SK-N-SH treated with all-trans-retinoic acid at 6 μM for 48 hours (cell line): ENCODE results near the gene CARS1.

Experiments
- ATAC-seq: fragments of 200-7000 bp; cut with Tn5 transposase; 3 replicates; pipeline ENCODE4 v1.9.1; 2020; ENCODE audit warnings: mild to moderate bottlenecking, moderate library complexity
- ARNTL ChIP-seq: fragments of 450-650 bp; formaldehyde crosslinking; IDR thresholded peaks from 2 replicates; pipeline ENCODE4 v1.5.0; 2020; ENCODE audit warnings: low read depth, mild to moderate bottlenecking, moderate library complexity, borderline replicate concordance
- BACH2 ChIP-seq: fragments of 250-450 bp; sonication (Bioruptor Pico); IDR thresholded peaks from 2 replicates; pipeline ENCODE4 v1.9.0; 2021; ENCODE audit warnings: mild to moderate bottlenecking, borderline replicate concordance
- CREB5 ChIP-seq: fragments of 250-450 bp; sonication (Bioruptor Pico); IDR thresholded peaks from 2 replicates; pipeline ENCODE4 v1.5.1; 2020; ENCODE audit warnings: low read depth, mild to moderate bottlenecking, moderate library complexity
- CSDC2 ChIP-seq: fragments of 250-450 bp; sonication (Bioruptor Pico); IDR thresholded peaks from 2 replicates; pipeline ENCODE4 v1.5.0; 2020; ENCODE audit warnings: mild to moderate bottlenecking, moderate library complexity
- CSRNP3 ChIP-seq: fragments of 250-450 bp; sonication (Bioruptor Pico); IDR thresholded peaks from 2 replicates; pipeline ENCODE4 v1.5.1; 2021; ENCODE audit warnings: mild to moderate bottlenecking, moderate library complexity
- ESRRG ChIP-seq: fragments of 250-450 bp; sonication (Bioruptor Pico); IDR thresholded peaks from 2 replicates; pipeline ENCODE4 v1.6.1; 2021; ENCODE audit warnings: mild to moderate bottlenecking
- GLIS3 ChIP-seq: fragments of 250-450 bp; sonication (Bioruptor Pico); IDR thresholded peaks from 2 replicates; pipeline ENCODE4 v1.5.0; 2020; ENCODE audit warnings: mild to moderate bottlenecking, moderate library complexity
- ISL1 ChIP-seq: fragments of 250-450 bp; sonication (Bioruptor Pico); IDR thresholded peaks from 2 replicates; pipeline ENCODE4 v2.1.2; 2022; ENCODE audit warnings: mild to moderate bottlenecking, moderate library complexity
- OSR1 ChIP-seq: fragments of 250-450 bp; sonication (Bioruptor Pico); IDR thresholded peaks from 2 replicates; pipeline ENCODE4 v1.8.0; 2022; ENCODE audit warnings: moderate library complexity, mild to moderate bottlenecking, inconsistent platforms
- PATZ1 ChIP-seq: fragments of 250-450 bp; sonication (Bioruptor Pico); IDR thresholded peaks from 2 replicates; pipeline ENCODE4 v1.8.0; 2020; ENCODE audit warnings: mild to moderate bottlenecking, moderate library complexity, borderline replicate concordance
- POU6F1 ChIP-seq: fragments of 250-450 bp; sonication (Bioruptor Pico); IDR thresholded peaks from 2 replicates; pipeline ENCODE4 v1.8.0; 2021; ENCODE audit warnings: low read depth, mild to moderate bottlenecking, moderate library complexity, borderline replicate concordance
- PPARA ChIP-seq: fragments of 250-450 bp; sonication (Bioruptor Pico); IDR thresholded peaks from 2 replicates; pipeline ENCODE4 v1.5.0; 2020; ENCODE audit warnings: mild to moderate bottlenecking, borderline replicate concordance
- SNAI2 ChIP-seq: fragments of 250-450 bp; sonication (Bioruptor Pico); IDR thresholded peaks from 2 replicates; pipeline ENCODE4 v1.5.0; 2020; ENCODE audit warnings: mild to moderate bottlenecking, moderate library complexity
- TCF4 ChIP-seq: fragments of 250-450 bp; sonication (Bioruptor Pico); IDR thresholded peaks from 2 replicates; pipeline ENCODE4 v1.8.0; 2021; ENCODE audit warnings: mild to moderate bottlenecking, moderate library complexity, borderline replicate concordance
- TOX ChIP-seq: fragments of 250-450 bp; sonication (Bioruptor Pico); IDR thresholded peaks from 2 replicates; pipeline ENCODE4 v1.8.0; 2021; ENCODE audit warnings: mild to moderate bottlenecking, moderate library complexity, borderline replicate concordance
- TSHZ2 ChIP-seq: fragments of 250-450 bp; sonication (Bioruptor Pico); IDR thresholded peaks from 2 replicates; pipeline ENCODE4 v1.5.0; 2020; ENCODE audit warnings: mild to moderate bottlenecking, moderate library complexity
- ZC3H10 ChIP-seq: fragments of 250-450 bp; sonication (Bioruptor Pico); IDR thresholded peaks from 2 replicates; pipeline ENCODE4 v1.5.1; 2021; ENCODE audit warnings: mild to moderate bottlenecking, moderate library complexity
- ZFP3 ChIP-seq: fragments of 250-450 bp; sonication (Bioruptor Pico); IDR thresholded peaks from 2 replicates; pipeline ENCODE4 v1.5.0; 2020; ENCODE audit warnings: mild to moderate bottlenecking, moderate library complexity
- ZFP30 ChIP-seq: fragments of 450-650 bp; formaldehyde crosslinking; IDR thresholded peaks from 2 replicates; pipeline ENCODE4 v1.5.0; 2022; ENCODE audit warnings: mild to moderate bottlenecking, moderate library complexity
- ZNF565 ChIP-seq: fragments of 450-650 bp; formaldehyde crosslinking; conservative IDR thresholded peaks from 2 replicates; pipeline ENCODE4 v1.5.0; 2020; ENCODE audit warnings: low read depth, mild to moderate bottlenecking, moderate library complexity
- ZNF70 ChIP-seq: fragments of 450-650 bp; formaldehyde crosslinking; IDR thresholded peaks from 2 replicates; pipeline ENCODE4 v1.5.0; 2020; ENCODE audit warnings: mild to moderate bottlenecking, moderate library complexity
- ZNF8 ChIP-seq: fragments of 450-650 bp; formaldehyde crosslinking; IDR thresholded peaks from 2 replicates; pipeline ENCODE4 v1.5.0; 2020; ENCODE audit warnings: mild to moderate bottlenecking, moderate library complexity

CARS1 gene

GRCh38 chr11:3057069-3057963 lies at the start of gene CARS1:
Gene CARS1 (minus strand): TSS chr11:3057423. CDS start chr11:3057367, 56 bp downstream.
- ATAC-seq: peak; percentile 99
- TF ChIP-seq ZFP30 (CRISPR knock-in tag) (no peak), CSDC2 (peak; percentile 67; the same call in 1 of the 2 replicates), PATZ1 (no peak), TCF4 (CRISPR knock-in tag) (no peak)

- ATAC-seq: no peak
- TF ChIP-seq CSDC2: no peak
- no peak for TF ChIP-seq OSR1 (CRISPR knock-in tag)
- no peak for TF ChIP-seq ZC3H10 (CRISPR knock-in tag)
- no peak for TF ChIP-seq ZNF70 (CRISPR knock-in tag)
- no peak for TF ChIP-seq CSRNP3 (CRISPR knock-in tag)
Observed at GRCh38 chr11:3105791-3106735, 48.8 kb upstream of the CARS1 start.

- no peak for ATAC-seq
- TF ChIP-seq PPARA (CRISPR knock-in tag): no peak
- TF ChIP-seq TOX (CRISPR knock-in tag): no peak
- TF ChIP-seq POU6F1 (CRISPR knock-in tag): no peak
- no peak for TF ChIP-seq OSR1 (CRISPR knock-in tag)
- no peak for TF ChIP-seq GLIS3 (CRISPR knock-in tag)
- TF ChIP-seq ZNF8 (CRISPR knock-in tag): no peak
- no peak for TF ChIP-seq ARNTL (CRISPR knock-in tag)
- TF ChIP-seq ZNF70 (CRISPR knock-in tag): no peak
- no peak for TF ChIP-seq CREB5
- TF ChIP-seq CSDC2: no peak
- TF ChIP-seq ISL1 (CRISPR knock-in tag): no peak
- TF ChIP-seq BACH2: no peak
- no peak for TF ChIP-seq TCF4 (CRISPR knock-in tag)
- no peak for TF ChIP-seq PATZ1
- TF ChIP-seq SNAI2: no peak
- TF ChIP-seq ESRRG (CRISPR knock-in tag): no peak
- no peak for TF ChIP-seq TSHZ2
- no peak for TF ChIP-seq ZFP3 (CRISPR knock-in tag)
- TF ChIP-seq ZNF565: no peak
- TF ChIP-seq, all 23 proteins: peak for 0
Observed at GRCh38 chr11:3104961-3105790, 48.0 kb upstream of the CARS1 start.
